ENCODE measurements around the gene NACAD. TPM values are rescaled to one million over a fixed set of nuclear protein-coding genes. Genes with fewer than 3 reads are reported as not detected.

Gene NACAD
- total RNA-seq, 1 donor from 2014 or later = 1.4 TPM

DNA sequence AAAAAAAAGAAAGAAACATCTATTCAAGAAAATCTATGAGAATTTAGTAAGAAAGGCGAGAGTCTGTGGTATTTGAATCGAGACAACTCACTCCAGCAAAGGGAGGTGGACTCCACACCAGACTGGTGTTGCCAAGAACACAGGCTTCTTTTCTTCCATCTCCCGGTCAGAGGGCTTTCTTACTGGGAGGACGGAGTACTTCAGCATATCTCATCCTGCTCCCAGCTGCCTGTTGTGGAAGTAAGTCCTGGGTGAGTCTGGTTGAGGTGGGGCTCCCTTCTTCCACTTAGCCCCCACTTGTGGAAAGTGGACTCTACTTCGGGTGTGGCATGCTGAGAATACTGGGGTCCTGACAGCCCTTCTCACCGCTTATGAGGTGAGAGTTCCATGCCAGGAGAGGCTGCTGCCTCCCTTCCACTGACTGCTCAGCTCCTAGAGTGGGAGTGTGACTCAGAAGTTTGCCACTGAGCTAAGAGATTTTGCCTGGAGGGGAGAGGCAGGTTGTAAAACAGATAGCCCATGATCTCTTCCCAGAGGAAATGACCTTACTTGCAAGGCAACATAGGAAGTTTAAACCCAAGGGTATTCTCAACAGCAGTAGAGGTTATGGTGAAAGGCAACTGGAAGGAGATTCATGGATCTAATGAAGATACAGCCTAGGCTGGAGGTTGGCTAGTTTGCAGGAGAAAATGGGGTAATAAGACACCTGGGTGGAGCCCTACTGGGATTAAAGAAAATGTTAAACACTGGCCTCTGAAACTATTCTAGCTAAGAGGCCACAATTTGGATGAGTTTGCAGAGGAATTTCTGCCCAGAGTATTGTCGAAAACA lies 3.5 kb upstream of the NACAD start:
- no peak for DNase-seq (ENCODE audit: low spot score)

DNA sequence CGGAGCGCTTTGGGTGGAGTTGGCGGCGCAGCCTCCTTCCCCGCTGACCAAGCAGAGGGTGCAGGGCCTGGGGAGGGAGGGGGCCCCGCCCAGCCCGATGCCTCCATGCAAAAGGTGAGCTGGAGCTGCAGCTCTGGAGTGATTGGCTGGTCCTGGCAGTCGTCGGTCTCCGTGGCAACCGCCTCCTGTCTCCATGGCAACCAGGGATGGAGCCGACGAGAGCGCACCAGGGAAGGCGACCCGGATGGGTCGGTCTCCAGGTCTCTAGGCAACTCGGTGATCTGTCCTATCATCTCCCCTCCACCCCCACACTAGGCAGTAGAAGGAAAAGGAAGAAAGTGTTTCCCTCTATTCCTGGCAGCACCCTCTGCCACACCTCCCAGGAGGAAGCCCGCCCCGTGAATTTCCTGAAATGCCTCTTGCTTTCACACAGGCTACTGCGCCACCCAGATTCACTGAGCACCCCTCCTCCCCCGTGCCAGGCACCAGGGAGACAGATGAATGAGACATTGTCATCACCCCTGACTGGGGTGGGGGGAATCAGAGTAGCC lies 647 bp upstream of the NACAD start:
- peak; percentile 62 for DNase-seq (ENCODE audit: low spot score)

DNA sequence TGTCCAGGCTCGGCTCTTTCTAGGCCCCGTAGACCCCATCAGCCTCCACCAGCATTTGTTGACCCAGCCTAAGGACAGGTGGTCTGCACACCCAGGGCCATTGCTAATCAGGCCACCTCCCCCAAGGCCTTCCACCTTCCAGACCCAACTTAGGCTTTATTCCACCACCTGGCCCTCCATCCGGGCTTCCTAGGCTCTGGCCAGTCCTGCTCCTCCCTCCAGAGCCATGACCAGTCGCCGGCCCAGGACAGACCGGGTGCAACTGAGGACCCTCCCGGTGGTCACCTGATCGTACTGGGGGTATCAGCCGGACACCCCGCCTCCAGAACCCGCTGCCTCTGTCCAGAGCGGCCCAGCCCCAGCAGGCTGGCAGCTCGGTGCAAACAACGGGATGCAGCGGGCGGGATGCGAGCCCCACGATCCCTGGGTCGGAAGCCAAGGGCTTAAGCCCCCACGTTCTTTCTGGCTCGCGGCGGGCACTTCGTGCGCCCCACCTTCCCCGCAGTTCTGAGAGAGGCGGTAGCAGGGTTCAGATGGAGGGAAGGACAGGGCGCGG lies 545 bp downstream of the NACAD start:
- no peak for DNase-seq (ENCODE audit: low spot score)

- DNase-seq (ENCODE audit: low spot score) = no peak
Observed at GRCh38 chr7:45087301-45088145, 1.2 kb downstream of the NACAD start.

GRCh38 chr7:45086331-45087065 lies 2.3 kb downstream of the NACAD start:
- DNase-seq (ENCODE audit: low spot score) = peak; percentile 27

DNA sequence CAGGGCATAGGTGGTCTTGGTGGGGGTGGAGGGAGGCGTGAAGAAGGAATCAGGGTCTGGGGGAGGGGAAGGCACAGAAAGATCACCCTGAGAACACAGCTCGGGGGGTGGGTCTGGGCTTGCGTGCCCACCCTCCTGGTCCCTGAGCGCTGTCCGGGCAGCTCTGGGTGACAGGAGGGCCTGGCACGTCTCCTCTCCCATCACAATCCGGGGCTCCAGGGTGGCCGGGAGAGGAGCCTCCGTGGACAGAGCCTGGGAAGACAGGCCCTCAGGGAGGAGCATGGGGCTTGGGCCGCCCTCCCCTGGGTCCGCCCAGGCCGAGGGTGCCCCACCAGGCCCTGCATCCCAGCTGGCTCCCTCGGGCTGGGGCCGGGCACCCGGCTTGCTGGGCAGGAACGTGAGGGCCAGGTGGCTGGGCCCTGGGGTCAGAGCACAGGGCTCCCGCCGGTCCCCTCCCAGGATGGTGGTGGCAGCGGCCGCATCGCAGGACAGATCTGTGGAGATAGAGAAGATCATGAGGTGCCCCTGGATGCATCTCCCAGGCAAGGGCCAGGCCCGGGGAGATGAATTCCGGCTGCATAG lies 3.1 kb downstream of the NACAD start:
- DNase-seq (ENCODE audit: low spot score) = no peak

GRCh38 chr7:45084901-45085618 lies 3.7 kb downstream of the NACAD start:
- DNase-seq (ENCODE audit: low spot score) = no peak

DNA sequence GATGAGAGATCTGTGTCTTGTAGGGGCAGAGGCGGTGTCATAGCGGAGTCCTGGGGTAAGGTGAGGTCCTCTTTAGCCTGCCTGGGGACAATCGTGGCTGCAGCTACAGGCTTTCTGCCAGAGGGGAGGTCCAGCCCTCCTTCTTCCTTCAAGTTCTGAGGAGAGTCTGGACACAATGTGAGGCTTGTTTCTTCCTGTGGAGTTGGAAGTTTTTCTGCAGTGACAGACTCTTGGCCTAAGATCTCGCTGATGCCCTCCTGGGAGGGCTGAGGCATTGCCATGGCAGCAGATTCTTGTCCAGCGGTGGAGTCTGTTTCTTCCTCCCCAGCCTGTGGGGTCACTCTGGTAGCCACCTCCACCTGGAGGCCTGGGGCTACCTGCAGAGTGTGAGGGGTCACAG lies 4.4 kb downstream of the NACAD start:
- DNase-seq (ENCODE audit: low spot score) = no peak

GRCh38 chr7:45082831-45083331 lies 5.9 kb downstream of the NACAD start:
- DNase-seq (ENCODE audit: low spot score) = no peak

GRCh38 chr7:45082031-45082830 lies 6.5 kb downstream of the NACAD start:
- DNase-seq (ENCODE audit: low spot score) = no peak

DNA sequence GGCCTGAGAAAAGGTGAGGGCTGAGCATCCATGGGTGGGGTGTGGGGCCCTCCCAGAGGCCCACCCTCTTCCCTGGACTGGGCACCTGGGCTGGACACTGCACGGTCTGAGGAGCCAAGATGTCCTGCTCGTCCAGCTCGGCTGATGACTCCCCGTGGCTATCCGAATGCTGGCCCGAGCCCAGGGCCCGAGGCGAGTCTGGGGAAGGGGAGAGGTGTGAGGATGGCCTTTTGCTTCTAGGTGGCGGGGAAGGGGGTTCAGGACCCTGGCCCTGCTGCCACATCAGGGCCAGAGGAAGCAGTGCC lies 7.1 kb downstream of the NACAD start:
- no peak for DNase-seq (ENCODE audit: low spot score)

GRCh38 chr7:45080958-45081669 lies 7.7 kb downstream of the NACAD start:
- DNase-seq (ENCODE audit: low spot score) = no peak

GRCh38 chr7:45080265-45080957 lies 8.4 kb downstream of the NACAD start:
- DNase-seq (ENCODE audit: low spot score) = no peak

DNA sequence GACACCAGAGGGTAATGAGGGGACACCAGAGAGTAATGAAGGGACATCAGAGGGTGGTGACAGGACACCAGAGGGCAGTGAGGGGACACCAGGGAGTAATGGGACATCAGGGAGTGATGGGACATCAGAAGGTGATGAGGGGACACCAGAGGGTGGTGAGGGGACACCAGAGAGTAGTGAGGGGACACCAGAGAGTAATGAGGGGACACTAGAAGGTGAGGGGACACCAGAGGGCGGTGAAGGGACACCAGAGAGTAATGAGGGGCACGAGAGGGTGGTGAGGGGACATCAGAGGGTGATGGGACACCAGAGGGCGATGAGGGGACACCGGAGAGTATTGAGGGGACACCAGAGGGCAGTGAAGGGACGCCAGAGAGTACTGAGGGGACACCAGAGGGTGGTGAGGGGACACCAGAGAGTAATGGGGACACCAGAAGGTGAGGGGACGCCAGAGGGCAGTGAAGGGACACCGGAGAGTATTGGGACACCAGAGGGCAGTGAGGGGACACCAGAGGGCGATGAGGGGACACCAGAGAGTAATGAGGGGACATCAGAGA lies 10.6 kb downstream of the NACAD start:
- DNase-seq (ENCODE audit: low spot score) = no peak

DNA sequence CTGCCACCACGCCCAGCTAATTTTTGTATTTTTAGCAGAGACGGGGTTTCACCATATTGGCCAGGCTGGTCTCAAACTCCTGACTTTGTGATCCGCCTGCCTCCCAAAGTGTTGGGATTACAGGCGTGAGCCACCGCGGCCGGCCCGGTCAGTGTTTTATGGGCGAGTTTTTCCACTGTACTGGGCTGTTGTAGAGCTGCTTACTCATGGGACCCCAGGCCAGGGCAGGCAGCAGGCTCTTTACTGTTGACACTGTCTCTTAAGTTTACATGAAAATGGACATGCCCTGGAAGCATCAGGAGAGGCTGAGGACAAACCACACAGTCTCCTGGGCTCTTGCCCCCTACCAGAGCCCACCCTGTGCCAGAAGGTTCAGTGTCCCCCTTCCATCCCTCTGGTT lies 11.2 kb downstream of the NACAD start:
- no peak for DNase-seq (ENCODE audit: low spot score)

GRCh38 chr7:45076946-45077345 lies 11.8 kb downstream of the NACAD start:
- no peak for DNase-seq (ENCODE audit: low spot score)

DNA sequence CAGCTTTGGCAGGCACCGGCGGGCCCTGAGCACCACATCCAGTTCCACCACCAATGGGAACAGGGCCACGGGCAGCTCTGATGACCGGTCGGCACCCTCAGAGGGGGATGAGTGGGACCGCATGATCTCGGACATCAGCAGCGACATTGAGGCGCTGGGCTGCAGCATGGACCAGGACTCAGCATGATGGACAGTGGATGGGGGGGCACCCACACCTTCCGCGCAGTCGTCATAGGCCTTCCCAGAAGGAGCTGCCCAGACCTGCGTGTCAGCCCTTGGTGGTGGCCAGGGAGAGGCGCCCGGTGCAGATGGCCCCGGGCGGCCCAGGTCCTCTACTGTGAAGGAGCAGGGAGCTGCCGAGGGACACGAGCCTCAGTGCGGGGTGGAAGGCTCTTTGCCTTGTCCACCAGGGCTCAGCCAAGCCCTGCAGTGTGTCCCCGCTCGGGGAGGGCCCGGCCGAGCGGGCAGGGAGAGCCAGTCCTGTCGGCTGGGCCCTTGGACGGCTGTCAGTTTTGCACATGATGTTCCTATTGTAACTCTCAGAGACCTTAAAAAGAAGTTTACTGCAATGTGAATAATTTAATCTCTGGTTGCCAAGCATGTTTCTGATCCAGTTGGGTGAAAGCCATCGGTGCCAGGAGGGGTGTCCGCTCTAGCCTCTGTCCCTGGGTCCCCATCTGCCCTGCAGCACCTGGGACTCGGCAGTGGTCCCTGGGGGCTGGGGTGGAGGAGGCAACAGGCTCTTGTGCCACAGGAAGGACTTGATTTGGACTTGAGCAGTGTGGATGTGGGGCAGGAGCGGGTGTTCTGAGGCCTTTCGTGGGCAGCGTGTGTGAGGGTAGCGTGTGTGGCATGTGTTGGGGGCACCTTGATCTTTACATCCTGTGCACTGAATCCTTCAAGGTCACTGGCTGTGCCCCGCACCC lies 12.6 kb downstream of the NACAD start:
- DNase-seq (ENCODE audit: low spot score) = no peak
